HG02970 (cell line): ENCODE results near the gene FEZF2.

ENCODE experiments used
- ATAC-seq: cut with Tn5 transposase; IDR thresholded peaks from one replicate; pipeline ENCODE4 v1.9.1; 2021; ENCODE audit warnings: mild to moderate bottlenecking, moderate library complexity, moderate number of reproducible peaks; ENCODE audit not compliant: unreplicated experiment, low FRiP score

FEZF2 gene

GRCh38 chr3:62335196-62335595, 38.2 kb downstream of the FEZF2 start:
- ATAC-seq: no peak

DNA sequence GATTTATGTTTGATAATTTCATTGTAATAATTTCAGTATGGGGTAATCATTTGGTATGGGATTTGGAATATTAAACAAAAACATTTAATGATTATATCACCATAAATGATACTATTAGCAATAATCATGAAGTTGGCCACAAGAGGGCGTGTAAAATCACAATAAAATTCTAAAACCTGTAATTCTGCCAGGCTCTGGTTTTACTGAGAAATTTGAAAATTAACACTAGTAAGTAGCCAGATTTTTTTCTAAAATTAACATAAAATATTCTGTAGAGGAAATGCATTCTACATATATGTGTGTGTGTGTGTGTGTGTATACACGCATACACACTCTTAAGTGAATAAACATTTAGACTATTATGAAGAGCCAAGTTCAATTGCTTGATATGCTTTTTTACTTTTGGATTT, 40.5 kb downstream of the FEZF2 start:
- ATAC-seq: no peak

- no peak for ATAC-seq
Observed at GRCh38 chr3:62332017-62332416, 41.3 kb downstream of the FEZF2 start.

DNA sequence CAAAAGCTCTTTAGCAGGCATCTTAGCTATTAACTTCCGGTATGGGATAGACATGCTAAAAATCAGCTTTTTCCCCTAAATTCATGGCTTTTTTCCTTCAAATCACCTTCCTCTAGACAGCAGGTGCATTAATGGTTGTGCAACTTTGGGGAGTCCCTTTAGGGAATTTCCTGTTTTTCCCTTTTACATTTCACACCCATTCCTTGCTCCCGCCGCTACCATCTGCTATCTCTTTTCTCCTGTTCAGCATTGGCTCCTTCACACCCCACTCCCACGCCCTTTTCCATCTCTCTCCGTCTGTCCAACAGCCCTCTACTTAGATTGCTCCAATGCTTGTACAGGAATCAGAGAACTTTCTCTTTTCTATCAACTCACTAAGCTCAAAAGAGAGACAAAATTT, 43.4 kb downstream of the FEZF2 start:
- ATAC-seq: no peak

DNA sequence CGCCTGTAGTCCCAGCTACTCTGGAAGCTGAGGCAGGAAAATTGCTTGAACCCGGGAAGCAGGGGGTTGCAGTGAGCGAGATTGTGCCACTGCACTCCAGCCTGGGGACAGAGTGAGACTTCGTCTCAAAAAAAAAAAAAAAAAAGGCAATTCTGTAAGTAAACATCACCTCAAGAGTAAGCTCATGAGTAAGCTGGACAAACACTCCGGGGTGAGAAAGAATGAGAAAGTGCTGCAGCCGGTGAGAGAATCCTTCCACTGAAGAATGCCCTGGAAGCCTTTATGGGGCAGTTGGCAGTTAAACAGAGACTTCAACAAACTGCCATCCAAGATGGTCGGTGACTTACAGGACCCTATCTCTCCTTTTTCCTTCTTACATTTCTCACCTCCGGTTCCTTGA, 47.5 kb downstream of the FEZF2 start:
- ATAC-seq: no peak

- ATAC-seq: no peak
Observed at GRCh38 chr3:62323241-62323640, 50.1 kb downstream of the FEZF2 start.
